A172 (cell line): ENCODE data around the gene BTN2A1. TPM values are rescaled to one million over a fixed set of nuclear protein-coding genes. Genes with fewer than 3 reads are reported as not detected.
"Not testable (repeated sequence)": the region's sequence is repeated elsewhere in the genome, so short reads cannot be mapped to it uniquely, and the experiment has no call there.

ENCODE experiments used
- DNase-seq: peaks from one replicate; pipeline ENCODE4 v3.0.0-alpha.2; 2015; ENCODE audit warnings: low spot score
- total RNA-seq: library from RNA; depleted of rRNA; stranded (reverse); fragments of >200 nt; shearing (Covaris generic); gene quantifications from 2 replicates; pipeline ENCODE4 v1.2.3, GENCODE V29; 2014

BTN2A1 gene
- total RNA-seq, 1 experiment from 2014 or later = 10.9 TPM

DNA sequence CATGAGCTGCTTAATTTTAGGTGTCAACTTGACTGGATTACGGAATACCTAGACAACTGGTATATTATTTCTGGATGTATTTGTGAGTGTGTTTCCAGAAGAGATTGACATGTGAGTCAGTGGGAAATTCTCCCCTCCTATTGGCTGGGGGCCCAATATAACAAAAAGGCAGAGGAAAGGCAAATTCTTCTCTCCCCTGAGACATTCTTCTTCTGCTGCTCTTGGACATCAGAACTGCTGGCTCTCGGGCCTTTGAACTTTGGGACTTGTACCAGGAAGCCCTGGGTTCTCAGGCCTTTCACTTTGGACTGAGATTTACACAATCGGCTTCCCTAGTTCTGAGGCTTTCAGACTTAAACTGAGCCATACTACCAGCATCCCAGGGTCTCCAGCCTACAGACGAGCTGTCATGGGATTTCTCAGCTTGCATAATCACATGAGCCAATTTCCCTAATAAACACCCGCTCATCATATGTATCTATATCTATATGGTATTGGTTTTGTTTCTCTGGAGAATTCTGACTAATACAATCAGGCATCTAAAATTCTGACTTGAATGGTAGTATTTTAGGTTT, 25.0 kb upstream of the BTN2A1 start:
- no peak for DNase-seq

DNA sequence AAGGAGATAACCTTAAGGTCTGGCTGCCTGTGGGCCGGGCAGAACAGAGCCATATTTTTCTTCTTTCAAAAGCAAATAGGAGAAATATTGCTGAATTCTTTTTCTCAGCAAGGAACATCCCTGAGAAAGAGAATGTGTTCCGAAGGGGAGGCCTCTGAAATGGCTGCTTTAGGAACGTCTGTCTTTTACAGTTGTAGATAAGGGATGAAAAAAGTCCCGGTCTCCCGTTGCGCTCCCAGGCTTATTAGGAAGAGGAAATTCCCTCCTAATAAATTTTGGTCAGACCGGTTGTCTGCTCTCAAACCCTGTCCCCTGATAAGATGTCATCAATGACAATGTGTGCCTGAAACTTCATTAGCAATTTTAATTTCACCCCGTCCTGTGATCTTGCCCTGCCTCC, 24.1 kb upstream of the BTN2A1 start:
- not testable (repeated sequence) for DNase-seq

DNA sequence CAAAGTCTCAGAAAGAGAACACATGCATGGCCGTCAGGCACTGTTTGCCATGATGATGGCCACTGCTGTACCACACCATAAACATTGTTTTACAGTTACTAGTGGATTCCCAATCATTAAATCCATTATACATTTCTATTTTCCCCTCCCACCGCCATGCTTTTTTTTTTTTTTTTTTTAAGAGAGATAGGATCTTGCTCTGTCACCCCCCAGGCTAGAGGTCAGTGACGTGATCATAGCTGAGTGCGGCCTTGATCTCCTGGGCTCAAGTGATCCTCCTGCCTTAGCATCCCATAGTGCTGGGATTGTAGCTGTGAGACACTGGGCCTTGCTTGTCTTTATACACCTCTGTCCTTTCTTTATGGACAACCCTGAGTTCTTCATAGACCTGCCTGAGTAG, 21.7 kb upstream of the BTN2A1 start:
- DNase-seq = no peak

DNA sequence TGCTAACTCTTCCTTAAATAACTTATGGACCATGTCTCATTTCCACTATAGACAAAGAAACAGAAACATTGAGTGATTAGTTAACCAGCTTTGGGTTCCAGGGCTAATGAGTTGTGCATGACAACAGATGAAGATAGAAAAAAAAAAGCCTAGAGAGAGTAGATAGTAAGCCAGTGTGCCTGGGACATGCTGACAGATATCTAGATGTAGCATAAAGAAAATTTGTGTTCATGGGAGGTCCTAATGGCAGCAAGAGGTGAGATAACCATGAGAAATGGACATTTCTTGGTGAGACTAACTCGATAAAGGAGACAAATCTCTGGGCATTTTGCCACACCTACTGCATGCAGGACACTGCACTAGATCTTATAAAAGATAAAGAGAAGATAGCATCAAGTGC, 20.2 kb upstream of the BTN2A1 start:
- DNase-seq = no peak

DNA sequence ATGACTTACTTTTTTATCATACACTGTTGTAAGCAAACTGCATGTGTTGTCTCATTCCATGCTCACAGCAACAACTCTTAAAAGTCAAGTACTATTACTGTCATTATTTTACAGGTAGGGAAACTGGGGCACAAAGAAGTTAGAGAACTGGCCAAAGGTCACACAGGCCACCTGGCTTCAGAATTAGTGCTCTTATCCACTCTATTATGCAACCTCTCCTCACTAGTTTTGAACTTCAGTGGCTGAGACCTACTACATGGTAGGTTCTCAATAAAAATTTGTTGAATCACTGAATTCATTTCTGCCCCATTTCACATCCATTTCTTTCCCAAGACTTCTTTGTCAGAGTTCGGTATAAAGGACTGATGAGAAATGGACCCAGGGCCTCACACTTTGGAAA, 19.8 kb upstream of the BTN2A1 start:
- DNase-seq = no peak

DNA sequence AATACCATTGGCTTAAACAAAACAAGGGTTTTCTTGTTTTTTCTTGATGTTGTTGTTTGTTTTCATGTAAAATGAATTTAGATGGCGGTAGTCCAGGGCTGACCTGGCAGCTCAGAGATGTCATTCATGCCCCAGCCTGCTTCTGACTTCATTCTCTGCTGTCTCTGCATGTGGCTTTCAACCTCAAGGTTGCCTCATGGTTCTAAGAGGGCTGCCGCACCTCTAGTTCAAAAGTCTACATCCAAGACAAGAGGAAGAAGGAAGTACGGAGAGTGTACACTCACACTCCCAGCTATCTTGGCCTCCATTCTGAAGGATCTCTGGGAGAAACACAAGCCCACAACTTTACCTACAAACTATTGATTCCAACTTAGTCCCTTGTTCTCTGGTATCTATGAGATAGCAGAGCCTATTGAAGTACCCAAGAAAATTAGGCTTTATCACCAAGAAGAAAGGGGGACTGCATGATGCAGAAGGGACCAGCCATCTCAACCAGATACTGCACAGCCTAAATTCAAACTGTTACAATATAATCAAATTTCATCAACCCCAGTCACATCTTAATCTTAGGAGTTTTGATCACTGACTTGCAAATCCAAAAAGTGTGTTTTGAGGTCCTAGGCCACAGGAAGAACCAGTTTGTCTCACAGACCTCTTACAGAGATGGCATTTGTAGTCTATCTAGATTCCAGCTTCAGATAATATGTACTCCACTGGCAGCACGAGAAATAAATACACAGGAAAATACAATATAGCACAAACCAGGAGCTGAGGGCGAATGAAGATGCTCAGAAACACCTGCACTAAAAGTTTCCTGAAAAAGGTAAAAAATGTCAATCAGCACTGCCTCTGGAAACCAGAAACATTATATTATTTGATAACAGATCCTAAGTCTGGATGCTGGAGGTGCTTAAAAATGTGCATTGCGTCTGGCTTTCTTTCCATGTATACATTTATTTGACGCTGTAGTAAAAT, 18.3 kb upstream of the BTN2A1 start:
- DNase-seq = no peak

DNA sequence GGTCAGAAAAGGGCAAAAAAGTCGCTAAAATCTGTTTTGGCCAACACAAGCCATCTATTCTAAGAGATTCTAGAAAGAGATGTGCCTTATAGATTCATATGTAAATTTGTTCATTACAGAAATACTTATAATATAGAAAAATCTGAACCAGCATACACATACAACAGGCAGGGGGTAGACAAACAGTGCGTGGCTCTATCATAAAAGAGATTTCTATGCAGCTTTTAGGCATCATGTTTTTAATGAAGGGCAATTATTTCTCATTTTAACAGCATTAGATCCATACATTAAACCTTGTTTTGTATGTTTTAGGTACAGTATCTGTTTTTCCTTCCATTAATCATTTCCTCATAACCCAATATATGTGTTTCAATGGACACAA, 16.8 kb upstream of the BTN2A1 start:
- DNase-seq = no peak

DNA sequence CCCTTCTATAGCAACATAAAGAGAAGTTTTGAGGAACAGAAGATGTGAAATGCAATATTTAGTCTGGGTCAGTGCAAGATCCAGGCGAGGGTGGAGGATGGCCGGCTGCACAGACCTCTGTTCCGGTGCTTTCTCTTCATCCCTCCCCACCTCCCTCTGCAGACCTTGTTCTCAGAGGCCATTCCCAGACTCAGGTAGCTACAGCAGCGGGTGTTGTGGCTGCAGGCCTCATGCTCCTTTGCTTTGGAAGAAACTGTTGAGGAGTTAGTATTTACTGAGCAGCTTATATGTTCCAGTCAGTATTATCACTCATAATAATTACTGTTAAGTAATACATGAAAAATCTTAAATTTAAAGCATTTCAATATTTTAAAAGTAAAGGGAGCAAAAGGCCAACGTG, 15.8 kb upstream of the BTN2A1 start:
- no peak for DNase-seq

DNA sequence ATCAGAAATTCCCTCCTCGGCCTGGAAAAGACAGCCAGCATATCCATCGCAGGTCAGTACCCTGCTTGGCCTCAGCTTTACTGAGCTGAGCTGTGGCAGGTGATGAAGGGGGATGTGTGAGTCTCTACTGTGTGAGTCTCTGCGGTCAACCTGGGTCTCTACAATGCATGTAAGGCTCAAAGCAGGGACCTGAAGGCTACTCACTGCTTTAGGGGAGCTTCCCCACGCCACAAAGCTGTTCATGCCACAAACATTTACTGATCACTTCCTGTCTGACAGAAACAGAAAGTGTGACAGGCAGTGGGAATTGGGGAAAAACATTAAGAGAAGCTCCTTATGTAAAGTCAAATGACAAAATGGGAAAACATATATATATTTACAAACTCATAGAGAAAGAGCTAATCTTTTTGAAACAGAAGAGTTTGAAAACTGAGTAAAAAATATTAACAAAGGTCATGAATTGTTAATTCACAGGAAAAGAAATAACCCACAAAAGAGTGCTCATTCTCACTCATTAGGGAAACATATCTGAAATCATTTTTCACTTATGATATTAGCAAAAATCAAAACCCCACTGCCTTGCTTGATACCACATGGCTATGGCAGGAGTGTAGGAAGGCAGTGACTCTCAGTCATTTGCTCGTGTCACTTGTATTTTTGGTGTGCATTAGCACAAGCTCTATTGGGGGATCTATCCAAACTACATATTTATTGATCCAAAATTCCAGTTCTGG, 11.7 kb upstream of the BTN2A1 start:
- no peak for DNase-seq

DNA sequence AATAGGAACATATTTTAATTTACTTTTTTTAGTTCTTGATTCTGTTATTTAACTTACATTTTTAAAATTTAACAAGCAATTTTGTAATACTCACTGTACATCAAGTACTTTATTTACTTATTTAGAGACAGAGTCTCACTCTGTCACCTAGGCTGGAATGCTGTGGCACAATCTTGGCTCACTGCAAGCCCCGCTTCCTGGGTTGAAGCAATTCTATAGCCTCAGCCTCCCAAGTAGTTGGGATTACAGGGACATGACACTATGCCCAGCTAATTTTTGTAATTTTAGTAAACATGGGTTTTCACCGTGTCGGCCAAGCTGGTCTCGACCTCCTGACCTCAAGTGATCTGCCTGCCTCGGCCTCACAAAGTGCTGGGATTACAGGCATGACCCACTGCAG, 10.5 kb upstream of the BTN2A1 start:
- no peak for DNase-seq

DNA sequence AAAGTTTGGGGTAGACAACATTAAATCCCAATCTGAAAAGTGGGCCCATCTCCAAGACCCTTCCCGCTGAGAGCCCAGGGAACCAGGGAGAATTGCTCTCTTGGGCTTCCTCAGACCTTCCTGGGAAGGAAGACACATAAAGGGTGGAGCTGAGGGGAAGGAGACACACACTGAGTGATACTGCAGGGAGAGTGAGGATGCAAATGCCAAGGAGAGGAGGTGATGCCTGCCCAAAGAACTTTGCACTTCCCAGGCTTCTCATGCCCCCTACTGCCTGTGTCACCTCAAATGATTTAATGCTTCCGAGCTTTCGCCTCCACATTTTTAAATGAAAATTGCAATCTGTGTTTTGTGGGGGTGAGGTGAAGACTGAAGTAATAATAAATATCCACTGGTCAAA, 7.5 kb upstream of the BTN2A1 start:
- DNase-seq = no peak

DNA sequence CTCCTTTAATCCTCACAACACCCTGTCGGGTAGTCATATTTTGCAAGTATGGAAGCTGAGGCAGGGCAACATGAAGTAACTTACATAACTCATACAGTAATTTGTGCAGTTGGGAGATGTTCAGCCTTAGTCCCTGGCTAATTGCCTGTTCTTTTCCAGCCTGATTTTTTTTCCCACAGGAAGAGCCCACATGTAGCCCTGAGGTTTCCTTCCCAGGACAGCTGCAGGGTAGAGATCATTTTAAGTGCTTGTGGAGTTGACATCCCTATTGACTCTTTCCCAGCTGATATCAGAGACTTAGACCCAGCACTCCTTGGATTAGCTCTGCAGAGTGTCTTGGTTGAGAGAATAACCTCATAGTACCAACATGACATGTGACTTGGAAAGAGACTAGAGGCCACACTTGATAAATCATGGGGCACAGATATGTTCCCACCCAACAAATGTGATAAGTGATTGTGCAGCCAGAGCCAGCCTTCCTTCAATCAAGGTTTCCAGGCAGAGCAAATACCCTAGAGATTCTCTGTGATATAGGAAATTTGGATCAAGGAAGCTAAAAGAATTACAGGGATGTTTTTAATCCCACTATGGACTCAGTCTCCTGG, 5.0 kb upstream of the BTN2A1 start:
- no peak for DNase-seq

DNA sequence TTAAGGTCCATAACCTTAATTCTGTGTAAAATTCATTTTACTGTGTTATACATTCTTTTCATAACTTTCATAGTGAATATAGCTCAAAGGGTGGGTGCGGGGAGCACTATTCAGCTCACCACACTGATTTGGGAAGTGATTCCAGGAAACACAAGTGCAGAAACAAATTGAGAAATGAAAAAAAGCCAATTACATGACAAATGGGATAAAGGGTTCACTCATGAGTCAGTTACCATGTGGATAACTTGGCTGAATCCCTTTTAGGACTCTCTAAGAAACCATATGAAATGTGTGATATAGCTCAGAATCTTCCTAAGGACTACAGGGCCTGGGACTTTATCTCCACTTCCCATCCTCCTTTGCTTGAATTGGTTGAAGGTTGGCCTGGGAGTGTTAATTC, 3.1 kb upstream of the BTN2A1 start:
- no peak for DNase-seq

DNA sequence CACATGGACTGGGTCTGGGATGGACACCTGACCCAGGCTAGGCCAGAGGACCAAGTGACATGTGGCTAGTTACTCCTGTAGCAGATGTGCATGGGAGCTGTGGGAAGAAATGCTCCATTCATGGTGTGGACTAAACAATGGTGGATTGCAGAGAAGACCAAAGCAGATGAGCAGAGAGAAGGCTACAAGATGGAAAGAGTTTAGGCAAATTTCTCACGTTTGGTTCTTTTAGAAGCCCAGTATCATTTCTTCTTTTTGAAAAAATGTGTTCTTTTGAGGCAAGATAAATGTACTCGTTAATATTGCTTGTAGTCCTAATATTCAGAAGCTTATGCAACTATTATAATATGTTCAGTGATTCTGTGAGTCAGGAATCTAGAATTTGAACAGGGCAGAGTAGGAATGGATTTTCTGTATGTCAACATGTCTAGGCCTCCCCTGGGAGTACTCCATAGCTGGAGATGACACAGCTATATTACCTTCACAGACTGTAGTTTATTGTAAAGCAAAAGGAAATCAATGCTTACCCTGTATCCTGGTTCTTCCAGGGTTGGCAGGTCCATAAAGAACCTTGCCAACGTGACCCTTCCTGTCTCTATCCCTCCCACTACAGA, 2.3 kb upstream of the BTN2A1 start:
- no peak for DNase-seq

DNA sequence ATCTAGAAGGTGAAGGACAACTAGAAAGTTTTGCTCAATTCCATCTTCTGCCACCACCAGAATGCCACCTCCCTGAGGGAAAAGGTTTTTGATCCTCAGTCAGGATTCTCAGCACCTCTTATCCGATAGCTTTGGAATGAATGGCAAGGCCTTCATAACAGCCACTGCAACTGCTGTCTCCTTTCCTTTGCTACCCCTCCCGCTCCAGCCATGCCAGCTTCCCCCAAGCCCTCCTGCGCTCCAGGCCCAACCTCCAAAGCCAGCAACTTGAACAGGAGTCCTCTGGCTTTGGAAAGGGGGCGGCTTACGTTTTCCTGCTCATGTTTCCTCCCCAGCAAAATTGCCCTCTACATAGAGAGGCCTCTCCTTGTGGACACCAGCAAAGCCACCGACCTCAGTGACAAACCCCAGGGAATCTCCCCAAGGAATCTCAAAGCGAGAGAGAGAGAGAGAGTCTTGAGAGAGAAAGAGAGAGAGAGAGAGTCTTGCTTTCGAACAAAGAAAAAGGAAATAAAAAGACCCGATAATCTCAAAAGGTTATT, 420 bp upstream of the BTN2A1 start:
- no peak for DNase-seq

DNA sequence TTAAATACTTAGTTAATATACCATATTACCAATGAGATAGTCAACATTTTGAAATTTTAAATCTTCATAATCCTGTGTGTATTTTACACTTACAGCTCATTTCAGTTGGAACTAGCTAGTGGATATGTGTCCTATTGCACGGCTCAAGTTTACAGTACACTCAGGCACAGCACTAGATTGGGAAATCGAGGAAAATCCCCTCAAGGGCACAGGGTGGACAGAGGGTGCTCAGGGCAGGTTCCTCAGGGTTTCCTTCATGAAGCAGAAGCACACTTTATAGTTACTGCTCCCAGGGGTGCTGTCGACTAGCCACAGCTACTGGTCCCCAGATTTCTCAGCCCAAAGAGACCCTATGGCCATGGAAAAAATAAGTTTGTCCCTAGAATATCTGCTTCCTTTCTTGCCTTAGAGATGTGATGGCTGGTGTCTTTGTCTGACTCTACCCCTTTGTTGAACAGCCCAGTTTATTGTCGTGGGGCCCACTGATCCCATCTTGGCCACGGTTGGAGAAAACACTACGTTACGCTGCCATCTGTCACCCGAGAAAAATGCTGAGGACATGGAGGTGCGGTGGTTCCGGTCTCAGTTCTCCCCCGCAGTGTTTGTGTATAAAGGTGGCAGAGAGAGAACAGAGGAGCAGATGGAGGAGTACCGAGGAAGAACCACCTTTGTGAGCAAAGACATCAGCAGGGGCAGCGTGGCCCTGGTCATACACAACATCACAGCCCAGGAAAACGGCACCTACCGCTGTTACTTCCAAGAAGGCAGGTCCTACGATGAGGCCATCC, 1.5 kb downstream of the BTN2A1 start:
- DNase-seq = no peak

DNA sequence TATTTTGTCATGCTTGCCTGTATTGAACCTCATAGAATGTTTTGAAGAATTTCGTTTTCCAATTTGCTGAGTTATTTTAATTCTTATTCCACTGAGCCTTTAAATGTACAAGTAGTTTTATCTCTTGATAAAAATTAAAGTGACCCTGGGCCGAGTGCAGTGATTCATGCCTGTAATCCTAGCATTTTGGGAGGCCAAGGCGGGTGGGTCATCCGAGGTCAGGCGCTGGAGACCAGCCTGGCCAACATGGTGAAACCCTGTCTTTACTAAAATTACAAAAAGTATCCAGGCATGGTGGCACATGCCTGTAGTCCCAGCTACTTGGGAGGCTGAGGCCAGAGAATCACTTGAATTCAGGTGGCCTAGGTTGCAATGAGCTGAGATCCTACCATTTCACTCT, 3.6 kb downstream of the BTN2A1 start:
- not testable (repeated sequence) for DNase-seq

DNA sequence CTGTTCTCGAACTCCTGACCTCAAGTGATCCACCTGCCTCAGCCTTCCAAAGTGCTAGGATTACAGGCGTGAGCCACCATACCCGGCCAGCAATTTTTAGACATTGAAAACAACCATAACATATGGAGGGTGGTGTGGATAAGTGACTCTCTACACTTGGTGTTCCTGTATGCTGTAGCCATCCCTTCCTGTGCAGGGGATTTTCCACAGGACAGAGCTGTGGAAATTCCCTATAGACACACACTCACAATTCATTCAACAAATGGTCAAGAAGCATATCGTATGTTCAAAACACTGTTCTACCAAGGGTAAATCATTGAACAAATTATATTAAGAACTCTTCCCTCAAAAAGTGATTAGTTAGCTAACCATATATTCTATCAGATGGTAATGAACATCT, 6.3 kb downstream of the BTN2A1 start:
- no peak for DNase-seq

DNA sequence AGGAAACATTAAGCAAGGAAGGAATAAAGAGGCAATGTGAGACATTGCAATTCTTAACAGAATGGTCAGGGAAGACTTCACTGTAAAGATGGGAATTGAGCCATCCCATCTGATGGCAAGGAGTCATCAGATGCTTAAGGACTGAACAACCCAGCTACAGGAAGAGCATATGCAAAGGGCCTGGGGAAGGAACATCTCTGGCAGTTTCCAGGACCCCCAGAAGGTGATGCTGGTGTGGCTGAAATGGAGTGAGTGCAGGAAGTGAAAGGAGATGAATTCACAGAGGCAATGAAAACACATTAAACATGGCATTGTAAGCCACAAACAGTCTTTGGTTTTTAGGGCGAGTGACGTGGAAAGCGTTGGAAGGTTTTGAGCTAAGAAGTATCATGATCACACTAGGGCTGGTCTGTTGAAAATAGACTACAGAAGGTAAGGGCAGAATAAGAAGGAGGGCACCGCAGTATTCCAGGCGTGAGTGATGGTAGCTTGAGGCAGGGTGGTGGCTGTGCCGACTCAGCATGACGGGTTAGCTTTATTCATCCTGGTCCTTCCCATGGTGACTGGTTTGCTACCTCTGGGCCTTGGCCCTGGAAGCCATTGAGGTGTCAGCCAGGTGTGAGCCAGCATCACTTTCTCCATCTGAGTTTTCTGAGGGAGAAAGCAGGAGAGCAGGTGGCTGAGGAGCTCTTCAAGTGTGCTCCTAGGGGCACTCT, 6.8 kb downstream of the BTN2A1 start:
- DNase-seq = no peak

DNA sequence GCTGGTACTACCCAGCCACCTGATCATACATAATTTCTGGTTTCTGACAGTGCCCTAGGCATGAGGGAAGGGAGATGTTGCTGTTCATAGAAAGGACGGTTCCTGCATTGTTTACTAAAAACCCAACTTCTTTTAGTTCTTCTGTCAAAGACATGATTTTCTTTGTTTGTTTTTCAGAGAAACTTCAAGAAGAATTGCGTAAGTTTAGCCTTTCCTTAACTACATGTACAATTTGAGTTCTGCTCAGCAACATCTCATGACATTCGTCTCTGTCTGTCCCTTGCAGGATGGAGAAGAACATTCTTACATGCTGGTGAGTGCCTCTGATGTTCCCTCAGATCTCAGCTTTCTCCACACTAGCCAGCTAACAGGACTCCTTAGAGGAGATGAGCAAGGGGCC, 8.0 kb downstream of the BTN2A1 start:
- DNase-seq = no peak
